Neural cell (in vitro differentiated cells): ENCODE results near the gene DNAJB1. TPM values are rescaled to one million over a fixed set of nuclear protein-coding genes. Genes with fewer than 3 reads are reported as not detected.
"Not testable (repeated sequence)": the region's sequence is repeated elsewhere in the genome, so short reads cannot be mapped to it uniquely, and the experiment has no call there.

ENCODE experiments used
- H2AFZ ChIP-seq: fragments of 200-600, 300-800 bp; sonication (generic), shearing (Covaris generic); 2 replicates; pipeline ENCODE4 v1.6.0; 2014; ENCODE audit warnings: low read depth, mild to moderate bottlenecking, antibody characterized with exemption, low read length, moderate library complexity
- H3F3A ChIP-seq: fragments of 200-600 bp; shearing (Covaris generic); 2 replicates; pipeline ENCODE4 v1.6.1; 2016; ENCODE audit warnings: mild to moderate bottlenecking, moderate library complexity, mixed read lengths, antibody characterized with exemption, low read length; ENCODE audit not compliant: insufficient read depth, poor library complexity, severe bottlenecking
- H3K27ac ChIP-seq: fragments of 200-600, 300-800 bp; sonication (generic), shearing (Covaris generic); 2 replicates; pipeline ENCODE4 v1.5.1; 2014; ENCODE audit warnings: mild to moderate bottlenecking, low read length, moderate library complexity
- H3K27me3 ChIP-seq: fragments of 300-800, 200-600 bp; sonication (generic), shearing (Covaris generic); 2 replicates; pipeline ENCODE4 v1.6.0; 2014; ENCODE audit warnings: mild to moderate bottlenecking, low read depth, low read length, moderate library complexity; ENCODE audit not compliant: insufficient read depth
- H3K36me3 ChIP-seq: fragments of 300-800, 200-600 bp; sonication (generic), shearing (Covaris generic); 2 replicates; pipeline ENCODE4 v1.5.1; 2014; ENCODE audit warnings: mild to moderate bottlenecking, antibody characterized with exemption, low read length, moderate library complexity; ENCODE audit not compliant: insufficient read depth
- H3K4me2 ChIP-seq: fragments of 300-800, 200-600 bp; sonication (generic), shearing (Covaris generic); 2 replicates; pipeline ENCODE4 v1.6.0; 2014; ENCODE audit warnings: mild to moderate bottlenecking, low read length
- H3K4me3 ChIP-seq: fragments of 300-800, 200-600 bp; sonication (generic), shearing (Covaris generic); 2 replicates; pipeline ENCODE4 v1.5.1; 2014; ENCODE audit warnings: mild to moderate bottlenecking, low read length, moderate library complexity
- H3K79me2 ChIP-seq: fragments of 200-600 bp; shearing (Covaris generic); replicated peaks from 2 replicates; pipeline ENCODE4 v1.6.0; 2014; ENCODE audit warnings: mild to moderate bottlenecking, low read length, moderate library complexity; ENCODE audit not compliant: insufficient read depth
- H3K9ac ChIP-seq: fragments of 300-800, 200-600 bp; sonication (generic), shearing (Covaris generic); 2 replicates; pipeline ENCODE4 v1.6.1; 2016; ENCODE audit warnings: mild to moderate bottlenecking, low read length, mixed read lengths
- H3K9me2 ChIP-seq: fragments of 200-600 bp; shearing (Covaris generic); 2 replicates; pipeline ENCODE4 v1.6.1; 2016; ENCODE audit warnings: mild to moderate bottlenecking, low read length, mixed read lengths; ENCODE audit not compliant: insufficient read depth
- H3K9me3 ChIP-seq: fragments of 200-600, 300-800 bp; sonication (generic), shearing (Covaris generic); 2 replicates; pipeline ENCODE4 v1.6.1; 2016; ENCODE audit warnings: mild to moderate bottlenecking, mixed run types, low read length, moderate library complexity, mixed read lengths
- H4K20me1 ChIP-seq: fragments of 200-600 bp; shearing (Covaris generic); 2 replicates; pipeline ENCODE4 v1.6.1; 2016; ENCODE audit warnings: mild to moderate bottlenecking, mixed run types; ENCODE audit not compliant: insufficient read depth
- EP300 ChIP-seq: fragments of 450-650 bp; conservative IDR thresholded peaks from 2 replicates; pipeline ENCODE4 v1.6.1; 2014; ENCODE audit warnings: antibody characterized with exemption, mild to moderate bottlenecking, moderate library complexity; ENCODE audit not compliant: poor library complexity, severe bottlenecking
- EZH2 ChIP-seq: fragments of 200-600, 300-800 bp; shearing (Covaris generic), sonication (generic); IDR thresholded peaks from 2 replicates; pipeline ENCODE4 v1.6.1; 2014; ENCODE audit warnings: antibody characterized with exemption, low read length, borderline replicate concordance, mild to moderate bottlenecking; ENCODE audit not compliant: insufficient read depth, poor library complexity, severe bottlenecking
- MXI1 ChIP-seq: fragments of 450-650 bp; conservative IDR thresholded peaks from 2 replicates; pipeline ENCODE4 v1.6.1; 2014; ENCODE audit warnings: antibody characterized with exemption, mild to moderate bottlenecking; ENCODE audit not compliant: poor library complexity, severe bottlenecking
- POLR2AphosphoS5 ChIP-seq: IDR thresholded peaks from 2 replicates; pipeline ENCODE4 v1.6.1; 2012
- RAD21 ChIP-seq: fragments of 450-650 bp; conservative IDR thresholded peaks from 2 replicates; pipeline ENCODE4 v1.6.1; 2014; ENCODE audit warnings: antibody characterized with exemption, mild to moderate bottlenecking, moderate library complexity
- TAF1 ChIP-seq: IDR thresholded peaks from 2 replicates; pipeline ENCODE4 v1.6.1; 2012; ENCODE audit warnings: low read depth
- polyA plus RNA-seq: library from polyadenylated mRNA; depleted of rRNA; stranded (reverse); fragments of >200 nt; gene quantifications from 2 replicates; pipeline ENCODE4 v1.2.3, GENCODE V29; 2014
- TF ChIP-seq, protein P1 (sequence below): IDR thresholded peaks from 2 replicates; pipeline ENCODE4 v1.6.1; 2012; ENCODE audit warnings: borderline replicate concordance
- TF ChIP-seq, protein P2 (sequence below): fragments of 450-650 bp; IDR thresholded peaks from 2 replicates; pipeline ENCODE4 v1.5.1; 2014; ENCODE audit warnings: antibody characterized with exemption, mild to moderate bottlenecking, moderate library complexity; ENCODE audit not compliant: poor library complexity, severe bottlenecking

DNAJB1 gene
- polyA plus RNA-seq, 1 donor from 2014 or later = 64.6 TPM

- TF ChIP-seq, protein P1, sequence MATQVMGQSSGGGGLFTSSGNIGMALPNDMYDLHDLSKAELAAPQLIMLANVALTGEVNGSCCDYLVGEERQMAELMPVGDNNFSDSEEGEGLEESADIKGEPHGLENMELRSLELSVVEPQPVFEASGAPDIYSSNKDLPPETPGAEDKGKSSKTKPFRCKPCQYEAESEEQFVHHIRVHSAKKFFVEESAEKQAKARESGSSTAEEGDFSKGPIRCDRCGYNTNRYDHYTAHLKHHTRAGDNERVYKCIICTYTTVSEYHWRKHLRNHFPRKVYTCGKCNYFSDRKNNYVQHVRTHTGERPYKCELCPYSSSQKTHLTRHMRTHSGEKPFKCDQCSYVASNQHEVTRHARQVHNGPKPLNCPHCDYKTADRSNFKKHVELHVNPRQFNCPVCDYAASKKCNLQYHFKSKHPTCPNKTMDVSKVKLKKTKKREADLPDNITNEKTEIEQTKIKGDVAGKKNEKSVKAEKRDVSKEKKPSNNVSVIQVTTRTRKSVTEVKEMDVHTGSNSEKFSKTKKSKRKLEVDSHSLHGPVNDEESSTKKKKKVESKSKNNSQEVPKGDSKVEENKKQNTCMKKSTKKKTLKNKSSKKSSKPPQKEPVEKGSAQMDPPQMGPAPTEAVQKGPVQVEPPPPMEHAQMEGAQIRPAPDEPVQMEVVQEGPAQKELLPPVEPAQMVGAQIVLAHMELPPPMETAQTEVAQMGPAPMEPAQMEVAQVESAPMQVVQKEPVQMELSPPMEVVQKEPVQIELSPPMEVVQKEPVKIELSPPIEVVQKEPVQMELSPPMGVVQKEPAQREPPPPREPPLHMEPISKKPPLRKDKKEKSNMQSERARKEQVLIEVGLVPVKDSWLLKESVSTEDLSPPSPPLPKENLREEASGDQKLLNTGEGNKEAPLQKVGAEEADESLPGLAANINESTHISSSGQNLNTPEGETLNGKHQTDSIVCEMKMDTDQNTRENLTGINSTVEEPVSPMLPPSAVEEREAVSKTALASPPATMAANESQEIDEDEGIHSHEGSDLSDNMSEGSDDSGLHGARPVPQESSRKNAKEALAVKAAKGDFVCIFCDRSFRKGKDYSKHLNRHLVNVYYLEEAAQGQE = no peak
Measured at GRCh38 chr19:14507704-14508542, 10.3 kb downstream of the DNAJB1 start (continued).

DNA sequence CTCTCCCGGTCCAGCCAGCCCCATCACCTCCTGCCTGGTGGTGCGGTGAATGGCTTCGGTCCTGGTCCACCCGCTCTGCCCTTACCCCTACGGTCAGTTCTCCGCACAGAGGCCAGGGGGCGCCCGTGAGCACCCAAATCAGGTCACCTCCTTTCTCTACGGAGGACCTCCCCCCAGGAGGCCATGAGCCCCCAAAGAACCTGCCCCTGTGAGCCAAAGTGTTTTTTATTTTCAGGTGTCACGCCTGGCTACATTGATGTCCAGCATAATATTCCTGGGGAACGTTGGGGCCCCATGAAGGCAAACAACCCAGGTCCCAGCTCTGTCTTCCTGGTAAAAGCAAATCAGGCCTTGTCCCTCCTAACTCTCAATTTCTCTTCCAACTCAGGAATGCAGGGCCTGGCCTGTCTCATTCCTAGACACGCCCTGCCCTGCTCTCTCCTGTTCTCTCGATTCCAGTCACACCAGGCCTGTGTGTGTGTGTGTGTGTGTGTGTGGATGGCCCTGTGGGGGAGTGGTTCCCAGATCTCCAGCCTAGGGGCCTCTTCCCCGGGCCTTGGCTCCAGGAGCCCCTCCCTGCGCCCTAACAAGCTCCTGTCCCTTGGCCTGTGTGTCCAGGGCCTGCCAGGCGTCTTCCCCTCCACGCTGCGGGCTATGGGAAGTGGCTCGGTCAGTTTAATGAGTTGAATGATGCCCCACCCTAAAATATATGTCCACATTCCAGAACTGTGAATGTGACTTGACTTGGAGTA, 12.5 kb downstream of the DNAJB1 start:
- no peaks in the 10 kb centered on the region for H3K79me2 ChIP-seq
- H3K36me3 ChIP-seq = no peaks in the 10 kb centered on the region
- no peaks in the 10 kb centered on the region for H3K27me3 ChIP-seq
- H3F3A ChIP-seq = no peaks in the 10 kb centered on the region
- no peaks in the 10 kb centered on the region for H3K9me2 ChIP-seq
- no peak overlapping the region for H2AFZ ChIP-seq
- TF ChIP-seq, protein P2, sequence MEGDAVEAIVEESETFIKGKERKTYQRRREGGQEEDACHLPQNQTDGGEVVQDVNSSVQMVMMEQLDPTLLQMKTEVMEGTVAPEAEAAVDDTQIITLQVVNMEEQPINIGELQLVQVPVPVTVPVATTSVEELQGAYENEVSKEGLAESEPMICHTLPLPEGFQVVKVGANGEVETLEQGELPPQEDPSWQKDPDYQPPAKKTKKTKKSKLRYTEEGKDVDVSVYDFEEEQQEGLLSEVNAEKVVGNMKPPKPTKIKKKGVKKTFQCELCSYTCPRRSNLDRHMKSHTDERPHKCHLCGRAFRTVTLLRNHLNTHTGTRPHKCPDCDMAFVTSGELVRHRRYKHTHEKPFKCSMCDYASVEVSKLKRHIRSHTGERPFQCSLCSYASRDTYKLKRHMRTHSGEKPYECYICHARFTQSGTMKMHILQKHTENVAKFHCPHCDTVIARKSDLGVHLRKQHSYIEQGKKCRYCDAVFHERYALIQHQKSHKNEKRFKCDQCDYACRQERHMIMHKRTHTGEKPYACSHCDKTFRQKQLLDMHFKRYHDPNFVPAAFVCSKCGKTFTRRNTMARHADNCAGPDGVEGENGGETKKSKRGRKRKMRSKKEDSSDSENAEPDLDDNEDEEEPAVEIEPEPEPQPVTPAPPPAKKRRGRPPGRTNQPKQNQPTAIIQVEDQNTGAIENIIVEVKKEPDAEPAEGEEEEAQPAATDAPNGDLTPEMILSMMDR = peak; percentile 25
- TF ChIP-seq EP300 = no peak
- no peak overlapping the region for H3K9ac ChIP-seq
- H3K9me3 ChIP-seq = no peaks in the 10 kb centered on the region
- H3K4me3 ChIP-seq = no peak overlapping the region
- no peaks in the 10 kb centered on the region for H4K20me1 ChIP-seq
- H3K27ac ChIP-seq = no peak overlapping the region
- H3K4me2 ChIP-seq = no peak overlapping the region

DNA sequence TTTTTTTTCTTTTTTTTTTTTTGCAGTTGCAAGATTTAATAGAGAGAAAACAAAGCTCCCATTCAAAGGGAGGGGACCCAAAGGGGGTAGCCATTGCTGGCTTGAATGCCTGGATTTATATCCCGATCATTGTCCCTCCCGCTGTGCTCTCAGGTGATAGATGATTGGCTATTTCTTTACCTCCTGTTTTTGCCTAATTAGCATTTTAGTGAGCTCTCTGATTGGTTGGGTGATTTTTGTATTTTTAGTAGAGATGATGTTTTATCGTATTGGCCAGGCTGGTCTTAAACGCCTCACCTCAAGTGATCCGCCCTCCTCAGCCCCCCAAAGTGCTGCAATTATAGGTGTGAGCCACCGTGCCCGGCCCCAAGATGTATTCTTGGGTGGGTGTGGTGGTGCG, 13.6 kb downstream of the DNAJB1 start:
- H3K4me3 ChIP-seq, H3F3A ChIP-seq, H3K27ac ChIP-seq, H3K9me2 ChIP-seq, H4K20me1 ChIP-seq, H3K36me3 ChIP-seq, H3K9me3 ChIP-seq, H2AFZ ChIP-seq, H3K9ac ChIP-seq, H3K79me2 ChIP-seq, H3K27me3 ChIP-seq, H3K4me2 ChIP-seq: not testable (repeated sequence)

DNA sequence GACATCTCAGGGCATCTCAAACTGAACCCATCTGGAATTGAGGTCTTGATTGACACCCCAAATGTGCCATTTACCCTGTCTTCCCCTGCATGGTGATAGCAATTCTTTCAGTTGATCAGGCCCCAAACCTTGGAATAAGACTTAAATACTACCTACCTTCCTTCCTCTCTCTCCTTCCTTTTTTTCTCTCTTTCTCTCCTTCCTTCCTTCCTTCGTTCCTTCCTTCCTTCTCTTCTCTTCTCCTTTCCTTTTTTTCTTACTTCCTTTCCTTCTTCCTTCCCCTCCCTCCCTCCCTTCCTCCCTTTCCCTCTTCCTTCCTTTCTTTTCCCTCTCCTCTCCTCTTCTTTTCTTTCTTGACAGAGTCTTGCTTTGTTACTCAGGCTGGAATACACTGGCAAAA, 14.9 kb downstream of the DNAJB1 start:
- H3K9ac ChIP-seq = no peak overlapping the region
- H2AFZ ChIP-seq = no peak overlapping the region
- no peaks in the 10 kb centered on the region for H3F3A ChIP-seq
- no peaks in the 10 kb centered on the region for H3K9me2 ChIP-seq
- no peaks in the 10 kb centered on the region for H3K27me3 ChIP-seq
- no peaks in the 10 kb centered on the region for H4K20me1 ChIP-seq
- no peak overlapping the region for H3K27ac ChIP-seq
- H3K79me2 ChIP-seq = no peaks in the 10 kb centered on the region
- no peak overlapping the region for H3K4me3 ChIP-seq
- H3K9me3 ChIP-seq = no peaks in the 10 kb centered on the region
- H3K36me3 ChIP-seq = no peaks in the 10 kb centered on the region
- H3K4me2 ChIP-seq = no peak overlapping the region
- no peak for TF ChIP-seq EZH2
- TF ChIP-seq TAF1 = no peak
- TF ChIP-seq EP300 = no peak
- TF ChIP-seq POLR2AphosphoS5 = no peak
- TF ChIP-seq MXI1 = no peak
- TF ChIP-seq, protein P1 = no peak
- TF ChIP-seq RAD21 = no peak
